ENCODE results near the gene LRMDA. TPM values are rescaled to one million over a fixed set of nuclear protein-coding genes. Genes with fewer than 3 reads are reported as not detected.

Gene LRMDA
- total and polyA plus RNA-seq, 2 donors (not counting 3 experiments of a cell fraction or from before 2014, with no cell fraction given) = 9.7 to 18.0 TPM

DNA sequence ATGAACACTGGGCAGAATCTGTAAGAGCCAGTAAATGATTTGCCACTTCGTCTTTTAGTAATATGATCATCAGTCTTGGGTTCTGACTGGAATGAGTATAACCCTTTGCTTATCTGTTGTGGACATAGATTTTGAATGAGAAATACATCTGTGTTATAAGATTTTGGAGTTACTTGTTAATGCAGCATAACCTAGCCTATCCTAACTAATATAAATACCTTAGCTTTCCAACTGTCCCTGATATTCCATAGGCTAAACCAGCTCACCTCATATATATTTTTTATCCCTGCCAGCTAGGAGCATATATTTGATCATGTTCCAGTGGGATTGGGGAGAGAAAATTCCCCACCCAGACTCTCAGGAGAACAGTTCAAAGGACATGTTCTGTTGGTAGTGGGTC is 15.1 kb downstream of the LRMDA start:
- no peak overlapping the region for H3K27ac ChIP-seq (ENCODE audit: insufficient read depth, low read depth, low read length)
- intact Hi-C loops (cut with micrococcal nuclease) (no loop called here), dilution Hi-C loops (cut with MboI; ENCODE audit: extremely low pct_ligation_motif_present, low sequenced_read_pairs) (no loop called here)
- H3K4me3 ChIP-seq (replicated peaks in 1 of 3; ENCODE audit: insufficient read depth in 1 of 3, low read depth in 1 of 3, low read length in 3 of 3) = no peak overlapping the region
- FAIRE-seq (no peak), DNase-seq (ENCODE audit: low read depth, low spot score) (no peak)
- H3K27me3 ChIP-seq (ENCODE audit: control insufficient read depth in 2 of 2, insufficient read depth in 2 of 2, low read length in 2 of 2) = no peaks in the 10 kb centered on the region
- TF ChIP-seq POLR2A (IDR thresholded peaks at IDR 0.05; ENCODE audit: low read depth, low read length) (no peak), EZH2 (IDR thresholded peaks at IDR 0.05; ENCODE audit: borderline replicate concordance, low read depth, low read length, severe bottlenecking) (no peak), JUN (IDR thresholded peaks at IDR 0.05; ENCODE audit: borderline replicate concordance, insufficient read depth, insufficient read length, low read depth) (no peak), GATA2 (IDR thresholded peaks at IDR 0.05; ENCODE audit: insufficient read depth, insufficient read length, low read depth, low read length) (no peak), POLR2AphosphoS5 (IDR thresholded peaks at IDR 0.05; ENCODE audit: insufficient read depth, low read depth, low read length) (no peak), FOS (IDR thresholded peaks at IDR 0.05; ENCODE audit: borderline replicate concordance, insufficient read depth, low read length) (no peak), CTCF (IDR thresholded peaks at IDR 0.05; ENCODE audit: extremely low read depth in 1 of 2, insufficient read depth in 1 of 2, low read depth in 1 of 2, low read length in 2 of 2) (no peak), MAX (IDR thresholded peaks at IDR 0.05; ENCODE audit: insufficient read depth, insufficient read length) (no peak), MYC (IDR thresholded peaks at IDR 0.05; ENCODE audit: low read depth, low read length) (no peak)
- H3K9ac ChIP-seq (replicated peaks; ENCODE audit: extremely low read depth, insufficient read depth, low read length) = no peak overlapping the region
- H3K4me1 ChIP-seq (ENCODE audit: control insufficient read depth, extremely low read depth, insufficient read depth, low read length) = no peaks in the 10 kb centered on the region
- CTCF ChIA-PET = no interaction called here
- no peaks in the 10 kb centered on the region for H3K9me3 ChIP-seq (replicated peaks; ENCODE audit: control insufficient read depth, insufficient read depth, low read length)
- no peaks in the 10 kb centered on the region for H3K36me3 ChIP-seq (ENCODE audit: control insufficient read depth in 2 of 2, extremely low read depth in 1 of 2, insufficient read depth in 2 of 2, low read length in 2 of 2)
- no peaks in the 10 kb centered on the region for H3K9me1 ChIP-seq (replicated peaks; ENCODE audit: control insufficient read depth, extremely low read depth, insufficient read depth, low read length)
- H3K79me2 ChIP-seq (ENCODE audit: control insufficient read depth, insufficient read depth, low read length) = no peaks in the 10 kb centered on the region
- H3K4me2 ChIP-seq (ENCODE audit: insufficient read depth, low read length) = no peak overlapping the region
- no peaks in the 10 kb centered on the region for H4K20me1 ChIP-seq (replicated peaks; ENCODE audit: control insufficient read depth, extremely low read depth, insufficient read depth, low read length)
- H2AFZ ChIP-seq (ENCODE audit: low read depth, low read length) = no peak overlapping the region
- POLR2A ChIA-PET = no interaction called here
- no TSS peak for BruUV-seq (replicated peaks)
